GM12878 (cell line): ENCODE data around the gene STRA8. TPM values are rescaled to one million over a fixed set of nuclear protein-coding genes. Genes with fewer than 3 reads are reported as not detected.

Experiments
- ATAC-seq: fragments of 200-7000 bp; cut with Tn5 transposase; 3 replicates; pipeline ENCODE4 v1.9.1; 2020; ENCODE audit warnings: mild to moderate bottlenecking, moderate library complexity
- BruUV-seq: library from RNA; stranded (reverse); fragments of 400-500 nt; replicated peaks from 2 replicates; lab custom pipeline; 2021; lab: Mats Ljungman, UMichigan
- CTCF ChIA-PET: fragments of 300-600 bp; sonication (Branson Sonifier 250); formaldehyde crosslinking; extraction: SDS; loops from one replicate; lab custom pipeline; 2021; ENCODE audit warnings: inconsistent platforms; lab: Yijun Ruan, JAX
- POLR2A ChIA-PET: fragments of 350-600 bp; formaldehyde crosslinking; extraction: SDS; loops from one replicate; lab custom pipeline; 2021; ENCODE audit warnings: inconsistent platforms; lab: Charles Lee
- RAD21 ChIA-PET: fragments of 300-600 bp; sonication (Branson Sonifier 250); formaldehyde crosslinking; loops from one replicate; lab custom pipeline; 2023; ENCODE audit warnings: antibody characterized with exemption; ENCODE audit not compliant: unreplicated experiment; lab: Charles Lee
- SMC1A ChIA-PET: fragments of 300-600 bp; sonication (Branson Sonifier 250); formaldehyde crosslinking; loops from one replicate; lab custom pipeline; 2023; ENCODE audit not compliant: unreplicated experiment, uncharacterized antibody; lab: Charles Lee
- DNase-seq: peaks from one replicate; pipeline ENCODE4 v3.0.0-alpha.2; 2011; ENCODE audit warnings: low read depth, low spot score
- FAIRE-seq: peaks from 3 replicates; lab custom pipeline; 2011; peaks lifted over from hg19 to GRCh38; lab: Jason Lieb, UNC
- H2AFZ ChIP-seq: 2 replicates; pipeline ENCODE4 v1.6.0; 2011; ENCODE audit warnings: low read depth, low read length, control low read depth; ENCODE audit not compliant: control insufficient read depth
- H3K27ac ChIP-seq: 2 replicates; pipeline ENCODE4 v1.5.1; 2011; ENCODE audit warnings: control low read depth; ENCODE audit not compliant: control insufficient read depth, insufficient read depth
- H3K27me3 ChIP-seq, 2 experiments: replicated peaks in 1 of 2; 2 replicates each; pipeline versions ENCODE4 v1.6.0 to v1.6.1; 2011; ENCODE audit warnings: low read length in 1 of 2; ENCODE audit not compliant: control insufficient read depth in 2 of 2, insufficient read depth in 2 of 2
- H3K36me3 ChIP-seq, 2 experiments: 2 replicates each; pipeline ENCODE4 v1.5.1; 2011; ENCODE audit warnings: low read length in 1 of 2; ENCODE audit not compliant: control insufficient read depth in 2 of 2, insufficient read depth in 2 of 2
- H3K4me1 ChIP-seq: 2 replicates; pipeline ENCODE4 v1.6.1; 2011; ENCODE audit warnings: mild to moderate bottlenecking, low read length, moderate library complexity, mixed read lengths; ENCODE audit not compliant: control insufficient read depth, insufficient read depth
- H3K4me2 ChIP-seq: 2 replicates; pipeline ENCODE4 v1.6.0; 2011; ENCODE audit warnings: control low read depth; ENCODE audit not compliant: control insufficient read depth, insufficient read depth
- H3K4me3 ChIP-seq: fragments of 200-600 bp; sonication (generic); 2 replicates; pipeline ENCODE4 v1.5.1; 2016
- H3K79me2 ChIP-seq: 2 replicates; pipeline ENCODE4 v1.6.0; 2011; ENCODE audit warnings: low read length; ENCODE audit not compliant: control insufficient read depth, insufficient read depth
- H3K9ac ChIP-seq: 2 replicates; pipeline ENCODE4 v1.8.0; 2011; ENCODE audit warnings: low read length, control low read depth, mixed read lengths; ENCODE audit not compliant: control insufficient read depth, insufficient read depth
- H3K9me3 ChIP-seq: replicated peaks from 3 replicates; pipeline ENCODE4 v1.5.1; 2011; ENCODE audit warnings: mild to moderate bottlenecking, low read length; ENCODE audit not compliant: control insufficient read depth, insufficient read depth
- H4K20me1 ChIP-seq: 2 replicates; pipeline ENCODE4 v1.6.0; 2011; ENCODE audit not compliant: control insufficient read depth, insufficient read depth
- BRCA1 ChIP-seq: IDR thresholded peaks from 2 replicates; pipeline ENCODE4 v1.6.1; 2011; ENCODE audit warnings: low read depth, low read length, improper control_type of control experiment
- CBFB ChIP-seq: IDR thresholded peaks from 2 replicates; pipeline ENCODE4 v1.6.1; 2016; ENCODE audit warnings: antibody characterized with exemption, low read depth
- CREM ChIP-seq: IDR thresholded peaks from 2 replicates; pipeline ENCODE4 v1.6.1; 2014; ENCODE audit warnings: antibody characterized with exemption, low read depth
- MYC ChIP-seq: IDR thresholded peaks from 2 replicates; pipeline ENCODE4 v1.6.1; 2011; ENCODE audit warnings: mild to moderate bottlenecking, low read length, moderate library complexity, inconsistent platforms; ENCODE audit not compliant: insufficient read depth, insufficient replicate concordance, insufficient read length, severe bottlenecking
- POLR2AphosphoS2 ChIP-seq: IDR thresholded peaks from 2 replicates; pipeline ENCODE4 v1.6.1; 2011; ENCODE audit warnings: low read depth, mild to moderate bottlenecking, low read length, improper control_type of control experiment, moderate library complexity
- ZSCAN29 ChIP-seq: fragments of 450-650 bp; IDR thresholded peaks from 2 replicates; pipeline ENCODE4 v1.6.1; 2017; ENCODE audit warnings: mild to moderate bottlenecking, moderate library complexity
- WGBS: methylation state at CpG from one replicate; pipeline ENCODE4 v1.1.6; 2016; ENCODE audit warnings: low lambda C conversion rate; ENCODE audit not compliant: insufficient replicate concordance, insufficient coverage; ENCODE audit errors: missing lambda C conversion rate; 5-methylcytosine and 5-hydroxymethylcytosine counted together
- in situ Hi-C: fragments of 300-500 bp; cut with MboI; formaldehyde crosslinking; loops from 9 replicates; pipeline ENCODE4 v1.14.3; 2018; ENCODE audit warnings: mixed read lengths
- intact Hi-C: fragments of 100-400 bp; cut with micrococcal nuclease; formaldehyde crosslinking; loops from one replicate; pipeline ENCODE4 v1.14.2; 2022; ENCODE audit not compliant: unreplicated experiment
- polyA plus RNA-seq, 11 experiments: library from polyadenylated mRNA; depleted of rRNA in 4 of 11; unstranded in 6 of 11; stranded (reverse) in 5 of 11; fragments of >200 nt; fragmentation: Nextera tagmentation in 4 of 11; fragmentation: Illumina TruSeq in 1 of 11; extraction: Ambion mirVana in 4 of 11; extraction: Trizol in 1 of 11; gene quantifications; 1 replicate in 1 of 11; 2 replicates in 10 of 11; pipeline versions ENCODE4 v1.2.1 to v1.2.3, GENCODE V29; 2011 to 2016; ENCODE audit warnings: inconsistent platforms in 2 of 11, missing spikeins in 2 of 11, low read depth in 1 of 11
- total RNA-seq, 4 experiments: library from RNA; depleted of rRNA in 3 of 4; stranded (reverse); fragments of >200 nt in 3 of 4; fragmentation: Illumina TruSeq in 1 of 4; extraction: Trizol in 1 of 4; gene quantifications; 2 replicates each; pipeline versions ENCODE4 v1.2.1 to v1.2.3, GENCODE V29; 2013 to 2021
- TF ChIP-seq, protein P1 (sequence below): IDR thresholded peaks from 2 replicates; pipeline ENCODE4 v1.6.1; 2012; ENCODE audit warnings: low read length, inconsistent platforms
- TF ChIP-seq, protein P2 (sequence below): fragments of 150-350 bp; IDR thresholded peaks from 2 replicates; pipeline ENCODE4 v1.6.1; 2016; ENCODE audit warnings: low read depth, low read length
- TF ChIP-seq, protein P3 (sequence below): IDR thresholded peaks from 2 replicates; pipeline ENCODE4 v1.6.1; 2011; ENCODE audit warnings: low read depth, low read length, improper control_type of control experiment, borderline replicate concordance
- TF ChIP-seq, protein P4 (sequence below): IDR thresholded peaks from 2 replicates; pipeline ENCODE4 v1.6.1; 2012; ENCODE audit warnings: low read depth, low read length, improper control_type of control experiment
- TF ChIP-seq, protein P5 (sequence below): fragments of 450-650 bp; IDR thresholded peaks from 2 replicates; pipeline ENCODE4 v1.6.1; 2018; ENCODE audit warnings: borderline replicate concordance, mild to moderate bottlenecking; ENCODE audit not compliant: partially characterized antibody

Gene STRA8
- total and polyA plus RNA-seq, 10 of the 15 experiments (the other 5 are each of a cell fraction or from before 2014, with no cell fraction given): 0.15 TPM; not detected in 9

DNA sequence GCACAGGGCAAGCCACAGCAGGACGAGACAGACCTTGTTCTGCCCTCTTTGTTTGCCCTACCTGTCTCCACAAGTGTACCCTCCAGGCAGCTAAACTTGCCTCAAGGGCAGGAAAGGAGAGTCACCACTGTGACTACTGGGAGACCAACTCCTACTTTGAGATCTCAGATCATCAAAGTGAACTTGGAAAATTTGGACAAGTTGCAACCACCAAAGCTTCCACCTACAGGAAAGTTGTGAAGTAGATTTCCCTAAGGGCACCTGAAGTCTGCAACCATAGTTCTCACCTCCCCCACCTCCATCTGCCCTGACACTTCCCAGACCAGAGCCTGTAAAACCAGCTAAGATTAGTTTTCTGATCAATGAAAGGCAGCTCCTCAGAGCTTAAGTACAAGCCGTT is 19.8 kb upstream of the STRA8 start:
- no TSS peak for BruUV-seq
- SMC1A ChIA-PET: interaction anchor here (0.8 to 2.3 kb wide), 5 partner anchors 9 to 67 kb away, joined by 3 to 7 read pairs (median 4); partner anchors contain the start of genes STRA8 and TMEM140
- H3K27me3 ChIP-seq: no peaks in the 10 kb centered on the region
- no peak overlapping the region for H3K4me2 ChIP-seq
- FAIRE-seq (no peak), DNase-seq (no peak), ATAC-seq (no peak)
- H3K79me2 ChIP-seq: peaks cover 25% of the 10 kb centered on the region
- H4K20me1 ChIP-seq: no peaks in the 10 kb centered on the region
- in situ Hi-C loops (no loop called here), intact Hi-C loops (no loop called here)
- no peak overlapping the region for H3K27ac ChIP-seq
- RAD21 ChIA-PET: interaction anchor here (1.0 to 1.5 kb wide), 3 partner anchors 18 to 61 kb away, joined by 3 read pairs; no protein-coding TSS in a partner anchor
- H3K4me1 ChIP-seq: peaks cover 19% of the 10 kb centered on the region
- no peak overlapping the region for H3K4me3 ChIP-seq
- peaks cover 0 to 4% of the 10 kb centered on the region in 2 experiments; a peak in 1 of 4 replicates for H3K36me3 ChIP-seq
- POLR2A ChIA-PET: interaction anchor here (0.7 to 1.5 kb wide), 4 partner anchors 10 to 26 kb away, joined by 3 to 4 read pairs (median 3); no protein-coding TSS in a partner anchor
- H3K9ac ChIP-seq: no peak overlapping the region
- no peak overlapping the region; the same call in 1 of the 2 replicates for H2AFZ ChIP-seq
- no peak for TF ChIP-seq CREM
- TF ChIP-seq, protein P1, sequence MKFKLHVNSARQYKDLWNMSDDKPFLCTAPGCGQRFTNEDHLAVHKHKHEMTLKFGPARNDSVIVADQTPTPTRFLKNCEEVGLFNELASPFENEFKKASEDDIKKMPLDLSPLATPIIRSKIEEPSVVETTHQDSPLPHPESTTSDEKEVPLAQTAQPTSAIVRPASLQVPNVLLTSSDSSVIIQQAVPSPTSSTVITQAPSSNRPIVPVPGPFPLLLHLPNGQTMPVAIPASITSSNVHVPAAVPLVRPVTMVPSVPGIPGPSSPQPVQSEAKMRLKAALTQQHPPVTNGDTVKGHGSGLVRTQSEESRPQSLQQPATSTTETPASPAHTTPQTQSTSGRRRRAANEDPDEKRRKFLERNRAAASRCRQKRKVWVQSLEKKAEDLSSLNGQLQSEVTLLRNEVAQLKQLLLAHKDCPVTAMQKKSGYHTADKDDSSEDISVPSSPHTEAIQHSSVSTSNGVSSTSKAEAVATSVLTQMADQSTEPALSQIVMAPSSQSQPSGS: no peak
- TF ChIP-seq, protein P2, sequence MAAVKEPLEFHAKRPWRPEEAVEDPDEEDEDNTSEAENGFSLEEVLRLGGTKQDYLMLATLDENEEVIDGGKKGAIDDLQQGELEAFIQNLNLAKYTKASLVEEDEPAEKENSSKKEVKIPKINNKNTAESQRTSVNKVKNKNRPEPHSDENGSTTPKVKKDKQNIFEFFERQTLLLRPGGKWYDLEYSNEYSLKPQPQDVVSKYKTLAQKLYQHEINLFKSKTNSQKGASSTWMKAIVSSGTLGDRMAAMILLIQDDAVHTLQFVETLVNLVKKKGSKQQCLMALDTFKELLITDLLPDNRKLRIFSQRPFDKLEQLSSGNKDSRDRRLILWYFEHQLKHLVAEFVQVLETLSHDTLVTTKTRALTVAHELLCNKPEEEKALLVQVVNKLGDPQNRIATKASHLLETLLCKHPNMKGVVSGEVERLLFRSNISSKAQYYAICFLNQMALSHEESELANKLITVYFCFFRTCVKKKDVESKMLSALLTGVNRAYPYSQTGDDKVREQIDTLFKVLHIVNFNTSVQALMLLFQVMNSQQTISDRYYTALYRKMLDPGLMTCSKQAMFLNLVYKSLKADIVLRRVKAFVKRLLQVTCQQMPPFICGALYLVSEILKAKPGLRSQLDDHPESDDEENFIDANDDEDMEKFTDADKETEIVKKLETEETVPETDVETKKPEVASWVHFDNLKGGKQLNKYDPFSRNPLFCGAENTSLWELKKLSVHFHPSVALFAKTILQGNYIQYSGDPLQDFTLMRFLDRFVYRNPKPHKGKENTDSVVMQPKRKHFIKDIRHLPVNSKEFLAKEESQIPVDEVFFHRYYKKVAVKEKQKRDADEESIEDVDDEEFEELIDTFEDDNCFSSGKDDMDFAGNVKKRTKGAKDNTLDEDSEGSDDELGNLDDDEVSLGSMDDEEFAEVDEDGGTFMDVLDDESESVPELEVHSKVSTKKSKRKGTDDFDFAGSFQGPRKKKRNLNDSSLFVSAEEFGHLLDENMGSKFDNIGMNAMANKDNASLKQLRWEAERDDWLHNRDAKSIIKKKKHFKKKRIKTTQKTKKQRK: no peak
- no peak for TF ChIP-seq ZSCAN29
- TF ChIP-seq BRCA1: no peak
- TF ChIP-seq, protein P3, sequence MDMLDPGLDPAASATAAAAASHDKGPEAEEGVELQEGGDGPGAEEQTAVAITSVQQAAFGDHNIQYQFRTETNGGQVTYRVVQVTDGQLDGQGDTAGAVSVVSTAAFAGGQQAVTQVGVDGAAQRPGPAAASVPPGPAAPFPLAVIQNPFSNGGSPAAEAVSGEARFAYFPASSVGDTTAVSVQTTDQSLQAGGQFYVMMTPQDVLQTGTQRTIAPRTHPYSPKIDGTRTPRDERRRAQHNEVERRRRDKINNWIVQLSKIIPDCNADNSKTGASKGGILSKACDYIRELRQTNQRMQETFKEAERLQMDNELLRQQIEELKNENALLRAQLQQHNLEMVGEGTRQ: no peak
- TF ChIP-seq, protein P4, sequence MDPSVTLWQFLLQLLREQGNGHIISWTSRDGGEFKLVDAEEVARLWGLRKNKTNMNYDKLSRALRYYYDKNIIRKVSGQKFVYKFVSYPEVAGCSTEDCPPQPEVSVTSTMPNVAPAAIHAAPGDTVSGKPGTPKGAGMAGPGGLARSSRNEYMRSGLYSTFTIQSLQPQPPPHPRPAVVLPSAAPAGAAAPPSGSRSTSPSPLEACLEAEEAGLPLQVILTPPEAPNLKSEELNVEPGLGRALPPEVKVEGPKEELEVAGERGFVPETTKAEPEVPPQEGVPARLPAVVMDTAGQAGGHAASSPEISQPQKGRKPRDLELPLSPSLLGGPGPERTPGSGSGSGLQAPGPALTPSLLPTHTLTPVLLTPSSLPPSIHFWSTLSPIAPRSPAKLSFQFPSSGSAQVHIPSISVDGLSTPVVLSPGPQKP: no peak
- TF ChIP-seq POLR2AphosphoS2: no peak
- no peak for TF ChIP-seq CBFB
- TF ChIP-seq, protein P5, sequence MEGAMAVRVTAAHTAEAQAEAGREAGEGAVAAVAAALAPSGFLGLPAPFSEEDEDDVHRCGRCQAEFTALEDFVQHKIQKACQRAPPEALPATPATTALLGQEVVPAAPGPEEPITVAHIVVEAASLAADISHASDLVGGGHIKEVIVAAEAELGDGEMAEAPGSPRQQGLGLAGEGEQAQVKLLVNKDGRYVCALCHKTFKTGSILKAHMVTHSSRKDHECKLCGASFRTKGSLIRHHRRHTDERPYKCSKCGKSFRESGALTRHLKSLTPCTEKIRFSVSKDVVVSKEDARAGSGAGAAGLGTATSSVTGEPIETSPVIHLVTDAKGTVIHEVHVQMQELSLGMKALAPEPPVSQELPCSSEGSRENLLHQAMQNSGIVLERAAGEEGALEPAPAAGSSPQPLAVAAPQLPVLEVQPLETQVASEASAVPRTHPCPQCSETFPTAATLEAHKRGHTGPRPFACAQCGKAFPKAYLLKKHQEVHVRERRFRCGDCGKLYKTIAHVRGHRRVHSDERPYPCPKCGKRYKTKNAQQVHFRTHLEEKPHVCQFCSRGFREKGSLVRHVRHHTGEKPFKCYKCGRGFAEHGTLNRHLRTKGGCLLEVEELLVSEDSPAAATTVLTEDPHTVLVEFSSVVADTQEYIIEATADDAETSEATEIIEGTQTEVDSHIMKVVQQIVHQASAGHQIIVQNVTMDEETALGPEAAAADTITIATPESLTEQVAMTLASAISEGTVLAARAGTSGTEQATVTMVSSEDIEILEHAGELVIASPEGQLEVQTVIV: no peak
- no peak for TF ChIP-seq MYC
- WGBS: 81% methylated on average over 2 of the region's 2 CpGs
- CTCF ChIA-PET: interaction anchor here (0.7 to 1.3 kb wide), 3 partner anchors 27 to 432 kb away, joined by 3 to 4 read pairs (median 3); no protein-coding TSS in a partner anchor
- H3K9me3 ChIP-seq: no peaks in the 10 kb centered on the region; the same call in 2 of the 3 replicates
